ENCODE results near the gene SPSB4.
"Not testable (repeated sequence)": the region's sequence is repeated elsewhere in the genome, so short reads cannot be mapped to it uniquely, and the experiment has no call there.

SPSB4 gene

DNA sequence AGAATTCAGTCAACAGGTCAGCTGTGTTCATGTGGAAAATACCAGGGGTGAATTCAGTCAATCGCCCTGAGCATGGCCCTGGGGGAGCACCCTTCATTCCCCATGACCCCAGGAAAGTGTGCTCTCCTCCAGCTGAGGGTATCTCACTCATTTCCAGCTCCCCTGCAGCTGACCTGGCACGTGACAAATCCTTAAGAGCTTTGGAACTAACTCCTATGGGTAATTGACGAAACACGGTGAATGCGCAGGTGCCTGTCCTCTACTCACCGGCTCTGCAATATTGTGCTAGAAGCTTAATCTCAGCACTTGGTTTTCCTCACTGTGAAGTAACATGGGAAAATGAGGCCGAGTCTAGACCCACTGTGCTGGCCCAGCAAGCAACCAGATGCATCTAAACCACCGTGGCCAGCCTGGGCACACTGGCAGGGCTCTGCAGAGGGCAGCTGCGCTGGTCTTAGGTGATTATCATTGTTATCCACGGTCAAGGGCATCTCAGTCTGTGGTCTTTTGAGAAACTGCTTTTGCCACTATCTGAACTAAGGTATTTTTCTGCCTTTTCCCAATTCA, 63.1 kb downstream of the SPSB4 start:
- no peak for DNase-seq (ENCODE audit: low read depth)
- H3K4me3 ChIP-seq (ENCODE audit: low read depth, low read length) = no peak overlapping the region
- no peak for TF ChIP-seq CTCF (conservative IDR thresholded peaks at IDR 0.05; ENCODE audit: low read depth, low read length)

GRCh38 chr3:141114816-141115460, 63.8 kb downstream of the SPSB4 start:
- H3K4me3 ChIP-seq (ENCODE audit: low read depth, low read length) = no peak overlapping the region
- peak; percentile 42 for TF ChIP-seq CTCF (conservative IDR thresholded peaks at IDR 0.05; ENCODE audit: low read depth, low read length)
- DNase-seq (ENCODE audit: low read depth) = no peak

DNA sequence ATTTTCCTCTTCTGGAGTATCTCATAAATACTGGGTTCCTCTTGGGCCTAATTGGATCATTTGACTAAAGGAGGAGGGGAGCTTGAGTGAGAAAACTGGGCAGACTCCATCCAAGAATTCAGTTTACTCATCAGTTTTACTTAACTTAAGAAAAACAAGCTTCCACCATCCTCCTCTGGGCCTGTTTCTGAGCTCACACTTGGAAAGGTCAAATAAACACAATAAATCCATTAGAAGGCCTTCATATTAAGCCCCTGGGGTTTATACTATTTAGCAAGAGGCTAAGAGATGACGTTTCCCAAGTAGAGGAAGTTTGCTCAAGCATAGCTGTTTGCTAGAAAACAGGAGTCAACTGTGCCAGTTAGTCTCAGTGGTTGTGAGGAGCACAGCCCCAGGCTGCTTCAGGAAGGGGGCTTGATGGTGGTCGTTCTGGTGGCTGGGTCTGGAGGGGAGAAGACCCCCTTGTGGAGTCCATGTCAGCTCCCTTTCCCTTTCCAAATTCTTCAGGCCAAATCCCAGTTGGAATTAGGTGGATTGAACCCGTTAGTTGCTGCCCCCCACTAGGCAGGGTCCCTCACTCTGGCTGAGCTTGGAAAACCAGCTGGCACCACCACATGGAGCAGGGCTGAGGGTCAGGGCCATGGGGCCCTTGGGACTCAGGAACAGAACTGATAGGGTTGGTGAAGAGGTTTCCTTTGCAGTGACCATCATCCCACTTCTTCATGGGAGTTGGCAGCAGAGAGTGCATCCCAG, 64.8 kb downstream of the SPSB4 start:
- no peak for TF ChIP-seq CTCF (conservative IDR thresholded peaks at IDR 0.05; ENCODE audit: low read depth, low read length)
- peak; percentile 16 for DNase-seq (ENCODE audit: low read depth)
- H3K4me3 ChIP-seq (ENCODE audit: low read depth, low read length) = no peak overlapping the region

DNA sequence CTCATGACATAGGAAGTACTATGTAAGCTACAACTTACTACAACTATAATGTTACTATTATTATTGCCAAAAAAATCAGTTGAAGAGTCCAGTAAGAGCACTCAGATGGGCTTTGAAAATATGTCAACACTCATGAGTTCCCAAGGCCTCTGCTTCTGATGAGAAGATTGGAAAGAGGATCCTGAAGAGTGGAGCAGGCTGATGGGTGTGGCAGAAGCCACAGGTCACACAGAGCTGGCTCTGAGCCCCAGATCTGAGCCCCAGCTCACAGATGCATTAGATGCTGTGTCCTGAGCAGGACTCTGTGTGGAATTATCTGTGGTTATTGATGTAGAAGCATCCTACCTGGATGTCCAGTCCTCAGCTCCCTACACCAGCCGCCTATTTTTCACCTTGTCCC, 65.6 kb downstream of the SPSB4 start:
- no peak for DNase-seq (ENCODE audit: low read depth)
- TF ChIP-seq CTCF (conservative IDR thresholded peaks at IDR 0.05; ENCODE audit: low read depth, low read length) = no peak
- no peak overlapping the region for H3K4me3 ChIP-seq (ENCODE audit: low read depth, low read length)

- DNase-seq (ENCODE audit: low read depth); H3K4me3 ChIP-seq (ENCODE audit: low read depth, low read length): not testable (repeated sequence)
These were observed 66.8 kb downstream of the SPSB4 start for GRCh38 chr3:141117982-141118381.

- H3K4me3 ChIP-seq (ENCODE audit: low read depth, low read length) = no peak overlapping the region
- no peak for TF ChIP-seq CTCF (conservative IDR thresholded peaks at IDR 0.05; ENCODE audit: low read depth, low read length)
These were observed 71.4 kb downstream of the SPSB4 start for GRCh38 chr3:141122455-141123030.

GRCh38 chr3:141123677-141124410, 72.7 kb downstream of the SPSB4 start:
- TF ChIP-seq CTCF (conservative IDR thresholded peaks at IDR 0.05; ENCODE audit: low read depth, low read length) = no peak
- DNase-seq (ENCODE audit: low read depth) = no peak
- no peak overlapping the region for H3K4me3 ChIP-seq (ENCODE audit: low read depth, low read length)

More at GRCh38 chr3:141122455-141123030, 71.4 kb downstream of the SPSB4 start:
- DNase-seq (ENCODE audit: low read depth) = no peak
